HL-60/S4 (cell line): ENCODE data around the gene CREB5.
"Not testable (repeated sequence)": the region's sequence is repeated elsewhere in the genome, so short reads cannot be mapped to it uniquely, and the experiment has no call there.

Experiments
- in situ Hi-C: fragments of 300-500 bp; cut with MboI; formaldehyde crosslinking; loops from 2 replicates; pipeline ENCODE4 v1.14.3; 2022; ENCODE audit warnings: low sequenced_read_pairs

CREB5 gene

DNA sequence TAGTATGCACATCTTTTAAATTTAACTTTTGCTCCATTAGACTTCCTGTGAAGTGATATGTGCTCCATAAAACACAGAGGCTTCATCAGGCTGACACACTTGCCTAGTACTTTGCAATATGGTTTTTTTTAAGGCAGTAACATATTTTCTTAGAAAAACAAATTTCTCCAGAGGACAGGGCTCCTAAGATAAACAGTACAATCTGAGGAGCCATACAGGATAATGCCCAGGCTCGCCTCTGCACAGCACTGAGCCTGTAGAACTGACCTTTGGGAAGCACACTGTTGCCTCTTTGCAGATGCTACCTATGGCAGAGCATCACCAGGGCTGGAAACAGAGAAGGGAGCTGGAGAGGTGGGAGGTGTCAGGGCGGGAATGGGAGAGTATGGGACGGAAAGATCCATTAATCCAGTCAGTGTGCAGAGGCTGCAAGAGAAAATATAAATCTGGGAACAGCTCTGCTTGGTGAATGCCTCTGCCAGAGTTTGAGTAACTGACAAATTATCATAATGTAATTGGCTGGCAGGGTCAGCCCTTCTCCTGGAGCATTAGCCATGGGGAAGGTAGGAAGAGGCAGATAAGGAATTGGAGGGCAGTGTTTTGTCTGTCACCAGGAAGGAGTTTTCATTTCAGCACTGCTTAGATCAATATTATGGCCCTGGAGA, 132.3 kb downstream of the CREB5 start:
- in situ Hi-C loops: no loop called here

DNA sequence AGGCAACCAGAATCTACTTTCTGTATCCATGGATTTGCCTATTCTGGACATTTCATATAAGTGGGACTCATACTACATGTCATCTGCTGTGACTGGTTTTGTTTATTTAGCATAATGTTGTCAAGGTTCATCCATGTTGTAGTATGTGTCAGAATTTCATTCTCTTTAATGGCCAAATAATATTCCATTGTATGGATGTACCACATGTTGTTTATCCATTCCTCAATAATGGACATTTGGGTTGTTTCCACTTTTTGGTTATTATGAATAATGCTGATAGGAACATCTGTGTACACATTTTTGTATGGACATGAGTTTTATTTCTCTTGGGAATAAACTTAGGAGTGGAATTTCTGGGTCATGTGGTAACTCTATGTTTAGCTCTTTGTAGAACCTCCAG, 133.7 kb downstream of the CREB5 start:
- in situ Hi-C loops: no loop called here

GRCh38 chr7:28547115-28547514, 134.8 kb downstream of the CREB5 start:
- in situ Hi-C loops: no loop called here

- in situ Hi-C loops: no loop called here
These were observed 136.1 kb downstream of the CREB5 start for GRCh38 chr7:28548416-28548815.

- in situ Hi-C loops: no loop called here
These were observed 137.7 kb downstream of the CREB5 start for GRCh38 chr7:28549998-28550397.

- in situ Hi-C loops: no loop called here
These were observed 138.4 kb downstream of the CREB5 start for GRCh38 chr7:28550580-28551186.

DNA sequence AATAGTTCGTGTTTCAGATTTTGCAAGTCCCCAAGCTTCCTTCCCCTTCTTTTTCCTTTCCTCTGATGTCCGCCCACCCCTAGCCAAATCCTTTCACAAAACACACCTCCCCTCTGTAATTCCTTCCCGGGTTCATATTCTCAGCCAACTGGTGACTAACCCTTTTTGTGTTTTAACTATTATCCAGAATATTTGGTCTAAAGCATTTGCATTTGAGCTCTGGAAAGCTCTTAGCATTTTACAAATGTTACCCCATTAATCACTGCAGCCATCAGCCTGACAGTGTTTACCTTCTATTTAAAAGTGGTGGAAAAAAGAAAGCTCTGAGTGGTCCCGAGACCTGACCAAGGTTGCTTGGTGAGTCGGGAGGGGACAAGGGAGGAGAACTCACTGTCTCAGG, 139.0 kb downstream of the CREB5 start:
- in situ Hi-C loops: no loop called here

- in situ Hi-C loops: not testable (repeated sequence)
These were observed 139.4 kb downstream of the CREB5 start for GRCh38 chr7:28551766-28552165.

DNA sequence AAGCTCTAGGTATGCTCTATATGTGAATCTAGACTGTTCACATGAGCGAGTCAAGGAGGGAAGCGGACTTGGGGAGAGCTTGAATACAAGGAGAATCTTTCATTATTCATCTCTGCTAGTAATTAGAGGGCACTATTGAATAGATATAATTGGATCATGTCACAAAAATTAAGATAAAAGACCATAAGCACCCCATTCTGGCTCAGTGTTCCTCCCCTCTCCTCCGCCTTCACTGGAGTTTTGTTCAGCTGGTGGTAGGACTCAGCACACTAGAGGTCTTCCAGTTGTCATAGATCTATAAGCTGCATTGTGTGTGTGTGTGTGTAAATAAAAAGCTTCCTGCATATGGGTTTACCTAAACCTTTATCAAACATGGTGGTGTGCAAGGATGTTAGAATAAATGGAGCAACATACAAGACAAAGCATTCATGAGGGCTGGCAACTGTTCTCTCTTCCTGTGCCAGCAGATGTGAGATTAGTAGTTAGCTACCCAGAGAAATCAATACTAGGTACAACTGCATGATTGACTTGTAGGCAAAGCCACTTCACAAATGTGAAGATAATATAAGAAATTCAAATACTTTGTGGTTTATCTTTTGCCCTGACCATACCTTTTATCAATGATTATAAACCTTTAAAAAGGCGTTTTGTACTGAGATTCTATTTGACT, 142.6 kb downstream of the CREB5 start:
- in situ Hi-C loops: no loop called here

- in situ Hi-C loops: no loop called here
These were observed 143.7 kb downstream of the CREB5 start for GRCh38 chr7:28556025-28556424.

- in situ Hi-C loops: no loop called here
These were observed 144.4 kb downstream of the CREB5 start for GRCh38 chr7:28556671-28557070.

DNA sequence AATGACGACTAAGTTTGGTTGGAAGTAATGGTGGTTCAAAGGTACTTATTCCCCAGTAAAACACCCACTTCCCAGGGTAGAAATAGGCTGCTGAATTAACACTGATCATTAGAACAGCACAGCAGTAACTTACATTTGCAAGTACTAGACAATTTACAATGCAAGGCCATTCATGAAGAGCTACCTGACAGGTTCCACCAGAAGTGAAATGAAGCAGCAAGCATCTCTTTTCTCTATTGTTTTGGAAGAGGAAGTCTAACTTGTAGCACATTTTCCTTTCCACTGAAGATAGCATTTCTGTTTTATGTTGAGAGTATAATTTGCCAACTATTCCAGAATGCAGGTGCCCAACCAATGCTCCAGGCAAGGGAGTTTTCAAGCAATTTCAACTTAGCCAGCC, 145.9 kb downstream of the CREB5 start:
- in situ Hi-C loops: no loop called here

- in situ Hi-C loops: no loop called here
These were observed 148.4 kb downstream of the CREB5 start for GRCh38 chr7:28560767-28561166.

DNA sequence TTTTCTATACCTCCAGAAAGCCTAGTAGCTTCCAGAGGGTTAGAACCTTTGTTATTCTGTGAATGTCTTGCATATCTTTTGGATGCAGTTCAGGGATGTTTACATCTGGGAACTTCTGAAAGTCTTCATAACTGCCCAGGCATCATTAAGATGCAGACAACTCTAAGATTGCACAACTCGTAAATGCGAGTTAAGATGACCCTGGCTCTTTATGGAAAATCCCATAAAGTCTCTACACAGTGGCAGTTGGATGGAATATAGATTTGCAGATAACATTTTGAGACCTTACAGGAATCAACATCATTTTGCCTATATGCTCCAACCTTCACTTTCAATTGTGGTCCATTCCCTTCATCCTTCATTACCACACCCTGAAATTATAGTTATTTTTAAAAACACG, 151.7 kb downstream of the CREB5 start:
- in situ Hi-C loops: no loop called here

DNA sequence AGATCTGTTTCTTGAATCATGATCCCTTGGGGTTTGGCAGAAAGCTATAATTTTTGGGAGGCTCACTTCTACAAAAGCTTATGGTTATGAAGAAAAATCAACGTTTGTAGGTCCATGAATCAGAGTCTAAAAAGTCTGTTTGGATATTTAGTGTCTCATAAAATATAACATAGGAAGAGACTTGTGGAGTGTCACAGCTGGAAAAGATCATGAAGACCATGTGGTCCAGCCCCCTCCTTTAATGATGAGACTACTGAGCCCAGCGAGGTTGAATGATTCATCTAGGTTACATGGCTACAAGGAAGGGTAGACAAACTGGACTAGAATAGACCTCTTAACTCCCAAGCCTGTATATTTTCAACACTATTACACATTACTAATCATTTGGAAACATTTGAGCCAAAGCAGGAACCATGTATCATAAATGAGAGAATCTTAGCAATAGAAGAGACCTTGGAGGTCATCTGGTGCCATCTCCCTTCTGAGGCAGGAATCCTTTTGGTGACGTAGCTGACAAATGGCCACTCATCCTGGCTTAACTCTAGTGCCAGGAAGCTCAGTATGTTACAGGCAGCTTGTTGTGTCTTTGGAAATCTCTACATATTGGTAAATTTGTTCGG, 152.5 kb downstream of the CREB5 start:
- in situ Hi-C loops: no loop called here

GRCh38 chr7:28565980-28566379, 153.7 kb downstream of the CREB5 start:
- in situ Hi-C loops: no loop called here

DNA sequence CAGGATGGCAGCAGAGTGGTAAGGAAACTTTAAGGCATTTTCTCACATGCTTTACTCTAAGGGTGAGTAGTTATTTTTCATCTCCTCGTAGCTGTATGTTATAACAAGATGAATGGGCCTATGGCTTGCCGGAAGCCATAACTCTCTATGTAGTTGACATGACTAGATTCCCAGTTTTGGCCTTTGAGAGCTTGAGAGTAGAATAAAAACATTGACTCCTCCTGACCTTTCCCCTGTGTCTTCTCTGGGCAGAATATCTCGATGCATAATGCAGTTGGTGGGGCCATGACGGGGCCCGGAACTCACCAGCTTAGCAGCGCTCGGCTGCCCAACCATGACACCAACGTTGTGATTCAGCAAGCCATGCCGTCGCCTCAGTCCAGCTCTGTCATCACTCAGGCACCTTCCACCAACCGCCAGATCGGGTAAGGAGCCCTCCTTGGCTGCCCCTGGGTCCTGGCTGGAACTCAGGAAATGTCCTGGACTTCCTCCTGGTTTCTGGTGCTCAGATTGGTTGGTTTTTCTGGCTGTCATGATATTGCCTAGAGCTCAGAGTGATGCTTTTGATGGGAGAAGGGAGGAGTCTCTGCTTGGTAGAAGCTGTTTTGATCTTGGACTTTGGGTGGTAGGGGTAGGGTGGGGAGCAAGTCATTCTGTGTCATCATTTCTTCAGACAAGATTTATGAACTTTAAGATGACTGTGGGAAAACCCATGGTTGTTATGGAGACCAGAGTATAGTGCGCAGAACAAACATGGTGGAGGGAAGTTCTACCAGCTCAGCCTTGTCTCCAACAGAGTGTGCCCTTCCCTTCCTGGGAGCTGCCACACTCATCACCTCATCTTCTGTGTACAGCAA, 158.0 kb downstream of the CREB5 start:
- in situ Hi-C loops: no loop called here

GRCh38 chr7:28570970-28571288, 158.6 kb downstream of the CREB5 start:
- in situ Hi-C loops: no loop called here

DNA sequence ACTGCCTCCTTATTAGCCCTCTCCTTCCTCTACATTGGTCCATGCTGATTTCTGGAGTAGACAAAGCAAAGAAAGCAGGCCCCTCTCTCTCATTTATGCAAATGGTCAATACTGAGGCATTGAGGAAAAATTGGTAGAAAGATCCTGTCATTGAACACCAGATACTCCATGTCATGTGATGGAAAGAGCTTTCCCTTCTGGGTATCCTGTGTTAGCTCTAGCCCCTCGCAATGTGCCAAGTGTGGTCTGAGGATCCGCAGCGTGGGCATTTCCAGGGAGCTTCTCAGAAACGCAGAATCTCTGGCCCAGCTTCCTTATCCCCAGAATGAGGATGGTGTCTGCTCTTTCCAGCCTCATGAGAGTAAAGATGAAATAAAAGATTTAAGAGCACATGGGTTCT, 159.1 kb downstream of the CREB5 start:
- in situ Hi-C loops: no loop called here

DNA sequence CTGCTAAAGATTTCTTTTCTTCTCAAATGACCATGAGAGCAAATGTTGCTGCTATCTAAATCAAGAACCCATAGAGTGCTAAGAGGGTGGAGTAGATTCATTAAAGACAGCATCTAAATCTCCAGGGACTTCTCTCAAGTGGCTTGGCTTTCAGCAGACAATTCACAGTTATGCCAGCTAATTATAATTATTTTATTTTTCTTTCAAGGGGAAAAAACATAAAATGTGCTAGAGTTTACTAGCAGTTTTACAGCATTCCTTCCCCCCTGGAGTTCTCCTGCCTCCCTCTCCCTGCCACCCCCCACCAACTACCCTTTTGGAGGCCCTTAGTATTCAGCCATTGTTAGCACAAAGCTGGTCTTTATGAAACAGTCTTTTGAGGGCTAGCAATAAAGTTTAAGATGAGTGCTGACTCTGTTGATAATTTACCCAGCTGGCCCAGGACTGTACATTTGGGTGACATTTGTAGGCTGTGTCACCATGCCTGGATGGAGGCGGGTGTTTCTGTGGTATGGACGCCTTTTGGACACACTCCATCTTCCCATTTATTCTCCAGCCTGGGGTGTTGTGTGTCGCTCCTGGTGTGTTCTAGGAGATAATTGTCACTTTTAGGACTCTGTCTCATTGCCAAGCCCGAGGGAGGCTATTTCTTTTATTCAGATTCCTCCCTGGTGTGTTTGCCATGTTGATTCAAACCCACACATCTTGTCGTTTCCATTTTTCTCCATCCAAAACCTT, 160.2 kb downstream of the CREB5 start:
- in situ Hi-C loops: no loop called here
